Esophagus (tissue), 2 donors: ENCODE results near the gene MPHOSPH9. TPM values are rescaled to one million over a fixed set of nuclear protein-coding genes. Genes with fewer than 3 reads are reported as not detected.

ENCODE experiments used
- polyA plus RNA-seq, 2 donors: library from polyadenylated mRNA; stranded (reverse); fragments of 200-250 nt; gene quantifications; one replicate each; pipeline ENCODE4 v1.2.3, GENCODE V29; 2013
- donor health status: healthy with polysubstance abuse.
- donor health status: Bipolar disorder and iron deficiency.

MPHOSPH9 gene
- polyA plus RNA-seq, 2 donors, result 3.9 to 4.0 TPM

Other genes starting within 250 kb of the MPHOSPH9 start
- 1 to 10 TPM; 4.1 to 7.8 TPM for gene PITPNM2, start 82.1 kb downstream of the MPHOSPH9 start, polyA plus RNA-seq
- 10 to 100 TPM in 1 of 2 donors, 1 to 10 TPM in 1; 6.3 to 10.6 TPM for gene MTRFR, start 295 bp upstream of the MPHOSPH9 start, polyA plus RNA-seq
- gene CDK2AP1, start 38.7 kb upstream of the MPHOSPH9 start, polyA plus RNA-seq, result 100 to 1,000 TPM; 111 to 213 TPM
- 1 to 10 TPM; 4.1 to 4.8 TPM for gene SBNO1, start 131.7 kb upstream of the MPHOSPH9 start, polyA plus RNA-seq
- 10 to 100 TPM; 31.2 to 39.7 TPM for gene KMT5A, start 151.0 kb upstream of the MPHOSPH9 start, polyA plus RNA-seq
- gene RILPL2, start 203.5 kb upstream of the MPHOSPH9 start, polyA plus RNA-seq, result 1 to 10 TPM; 1.6 to 2.3 TPM
- 10 to 100 TPM; 26.1 to 65.4 TPM for gene SNRNP35, start 225.0 kb upstream of the MPHOSPH9 start, polyA plus RNA-seq